IMR-90 (cell line): ENCODE data around the gene ZNF296.

Source experiments
- ELK1 ChIP-seq: fragments of 150-350 bp; IDR thresholded peaks from 2 replicates; pipeline ENCODE4 v1.6.1; 2016; ENCODE audit warnings: low read depth, mild to moderate bottlenecking, low read length, moderate library complexity, borderline replicate concordance
- POLR2A ChIP-seq: IDR thresholded peaks from 2 replicates; pipeline ENCODE4 v1.6.1; 2012; ENCODE audit warnings: mild to moderate bottlenecking, low read depth, low read length

GRCh38 chr19:45070214-45070613, 6.1 kb downstream of the ZNF296 start:
- TF ChIP-seq POLR2A (no peak), ELK1 (no peak)
